22Rv1 (cell line): ENCODE measurements around the gene CSRP1.

Source experiments
- ZFX ChIP-seq: fragments of 450-650 bp; IDR thresholded peaks from 2 replicates; pipeline ENCODE4 v1.6.1; 2017; ENCODE audit warnings: antibody characterized with exemption, borderline replicate concordance
- TF ChIP-seq, protein P1 (sequence below): fragments of 450-650 bp; IDR thresholded peaks from 2 replicates; pipeline ENCODE4 v1.5.1; 2017; ENCODE audit warnings: mild to moderate bottlenecking

DNA sequence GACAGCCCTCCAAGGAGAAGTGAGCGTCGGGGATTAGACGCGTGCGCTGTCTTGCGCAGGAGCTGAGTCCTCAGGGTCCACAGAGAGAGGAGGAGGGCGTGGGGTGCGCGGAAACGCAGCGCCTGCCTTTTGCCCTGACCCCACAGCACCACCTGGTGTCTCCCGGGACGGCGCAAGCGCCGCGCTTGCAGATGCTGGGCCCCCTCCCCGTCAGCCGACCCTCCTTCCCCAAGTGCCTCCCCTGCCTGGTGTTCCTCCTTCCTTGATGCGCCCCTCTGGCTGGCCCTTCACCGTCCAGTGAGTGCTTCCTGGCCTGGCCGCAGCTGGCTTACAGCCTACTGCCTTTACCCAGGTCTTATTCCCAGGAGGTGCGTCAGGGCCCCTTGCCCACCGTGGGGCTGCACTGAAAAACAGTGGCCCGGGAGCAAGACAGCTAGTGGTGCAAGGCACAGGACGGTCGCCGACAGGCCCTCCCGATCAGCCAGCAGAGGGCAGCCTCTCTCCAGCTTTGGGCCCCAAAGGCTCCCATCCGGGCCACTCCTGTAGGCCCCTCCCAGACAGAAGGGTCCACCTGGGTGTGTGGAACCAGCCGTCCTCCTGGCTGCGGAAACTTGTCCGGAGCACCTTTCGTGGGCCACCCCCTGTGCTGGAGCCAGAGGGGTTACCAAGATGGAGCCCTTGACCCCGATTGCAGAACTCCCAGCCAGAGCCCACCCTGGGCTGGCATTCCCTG lies 25.0 kb downstream of the CSRP1 start:
- TF ChIP-seq, protein P1, sequence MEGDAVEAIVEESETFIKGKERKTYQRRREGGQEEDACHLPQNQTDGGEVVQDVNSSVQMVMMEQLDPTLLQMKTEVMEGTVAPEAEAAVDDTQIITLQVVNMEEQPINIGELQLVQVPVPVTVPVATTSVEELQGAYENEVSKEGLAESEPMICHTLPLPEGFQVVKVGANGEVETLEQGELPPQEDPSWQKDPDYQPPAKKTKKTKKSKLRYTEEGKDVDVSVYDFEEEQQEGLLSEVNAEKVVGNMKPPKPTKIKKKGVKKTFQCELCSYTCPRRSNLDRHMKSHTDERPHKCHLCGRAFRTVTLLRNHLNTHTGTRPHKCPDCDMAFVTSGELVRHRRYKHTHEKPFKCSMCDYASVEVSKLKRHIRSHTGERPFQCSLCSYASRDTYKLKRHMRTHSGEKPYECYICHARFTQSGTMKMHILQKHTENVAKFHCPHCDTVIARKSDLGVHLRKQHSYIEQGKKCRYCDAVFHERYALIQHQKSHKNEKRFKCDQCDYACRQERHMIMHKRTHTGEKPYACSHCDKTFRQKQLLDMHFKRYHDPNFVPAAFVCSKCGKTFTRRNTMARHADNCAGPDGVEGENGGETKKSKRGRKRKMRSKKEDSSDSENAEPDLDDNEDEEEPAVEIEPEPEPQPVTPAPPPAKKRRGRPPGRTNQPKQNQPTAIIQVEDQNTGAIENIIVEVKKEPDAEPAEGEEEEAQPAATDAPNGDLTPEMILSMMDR: peak; percentile 98
- no peak for TF ChIP-seq ZFX
